Activated gamma-delta T cell treated with anti-CD3 and anti-CD28 coated beads, Interleukin-2, amount 50 U/mL, for 16 hours (primary cell): Measurements from ENCODE around the gene GABRB1.
"Not testable (repeated sequence)": the region's sequence is repeated elsewhere in the genome, so short reads cannot be mapped to it uniquely, and the experiment has no call there.

Experiments used
- DNase-seq: peaks from one replicate; pipeline ENCODE4 v3.0.0-alpha.2; 2020; ENCODE audit warnings: low read depth

Gene GABRB1

GRCh38 chr4:47213106-47213505 lies 181.7 kb downstream of the GABRB1 start:
- DNase-seq = no peak

DNA sequence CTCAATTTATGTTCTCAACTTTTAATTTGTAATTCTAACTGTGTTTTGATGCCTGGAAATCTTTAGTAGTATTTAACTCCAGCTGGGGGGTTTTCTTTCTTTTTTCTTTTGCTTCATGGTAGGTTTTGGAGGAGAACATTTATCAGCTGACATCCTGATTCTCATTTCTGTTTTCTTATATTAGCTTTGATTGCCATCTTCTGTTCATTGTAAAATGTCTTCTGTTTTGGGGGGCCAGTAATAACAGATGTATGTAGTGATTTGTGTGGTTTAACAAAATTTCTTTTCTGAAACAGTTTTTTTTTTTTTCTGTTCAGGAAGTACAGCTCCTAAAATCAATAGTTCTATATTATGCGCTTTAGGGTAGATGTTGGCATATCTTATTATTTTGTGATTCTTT lies 182.2 kb downstream of the GABRB1 start:
- DNase-seq = no peak

DNA sequence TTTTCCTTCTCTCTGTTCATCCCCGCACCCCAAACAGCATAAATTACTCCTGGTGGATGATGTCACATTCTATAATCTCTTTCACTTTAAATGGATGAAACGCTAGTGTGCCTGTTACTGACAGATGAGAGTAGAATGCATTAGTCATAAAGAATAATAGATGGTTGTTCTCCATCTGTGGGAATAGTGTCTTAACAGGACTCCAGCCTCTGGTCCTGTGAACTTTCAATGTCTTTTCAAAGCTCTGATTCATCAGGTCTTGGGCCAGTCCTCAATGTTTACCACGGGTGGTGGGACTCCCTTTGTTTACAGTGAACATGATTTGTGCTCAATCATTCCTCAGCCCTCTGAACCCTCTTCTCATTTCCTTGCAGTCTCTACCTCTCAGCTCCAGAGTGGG lies 182.6 kb downstream of the GABRB1 start:
- DNase-seq = no peak

DNA sequence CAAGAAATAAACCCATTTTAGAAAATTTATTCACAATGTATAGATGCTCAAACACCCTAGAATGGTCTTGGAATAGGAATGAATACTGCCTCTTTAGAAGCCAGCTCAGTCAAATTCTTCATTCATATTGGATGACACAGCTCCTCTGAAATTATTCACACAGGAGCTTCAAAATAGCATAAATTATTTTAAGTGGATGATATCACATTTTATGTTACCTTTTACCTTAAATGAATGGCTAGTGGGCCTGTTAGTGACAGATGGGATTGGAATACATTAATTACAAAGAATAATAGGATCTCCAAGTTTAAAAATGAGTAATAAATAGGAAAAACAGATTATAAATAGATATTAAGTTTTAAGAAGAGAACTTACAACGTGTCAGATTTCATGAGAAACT lies 184.4 kb downstream of the GABRB1 start:
- DNase-seq = no peak

DNA sequence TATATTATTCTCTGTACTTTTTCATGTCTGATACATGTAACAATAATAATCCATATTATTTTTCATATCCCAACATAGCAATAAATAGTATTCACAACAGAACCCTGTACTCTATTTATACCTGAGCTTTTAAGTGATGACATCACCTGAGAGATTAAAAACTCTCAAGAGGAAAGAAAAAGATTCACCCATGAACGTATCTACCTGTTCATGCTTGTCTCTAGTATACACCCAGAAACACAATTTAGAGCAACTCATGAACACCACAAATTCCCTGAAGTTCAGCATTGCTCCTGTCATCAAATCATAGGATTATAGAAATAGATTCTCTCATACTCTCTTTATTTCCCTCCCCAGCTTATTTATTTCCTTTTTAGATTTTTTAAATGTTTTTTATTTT lies 185.9 kb downstream of the GABRB1 start:
- DNase-seq = no peak

GRCh38 chr4:47217884-47218283 lies 186.5 kb downstream of the GABRB1 start:
- no peak for DNase-seq

DNA sequence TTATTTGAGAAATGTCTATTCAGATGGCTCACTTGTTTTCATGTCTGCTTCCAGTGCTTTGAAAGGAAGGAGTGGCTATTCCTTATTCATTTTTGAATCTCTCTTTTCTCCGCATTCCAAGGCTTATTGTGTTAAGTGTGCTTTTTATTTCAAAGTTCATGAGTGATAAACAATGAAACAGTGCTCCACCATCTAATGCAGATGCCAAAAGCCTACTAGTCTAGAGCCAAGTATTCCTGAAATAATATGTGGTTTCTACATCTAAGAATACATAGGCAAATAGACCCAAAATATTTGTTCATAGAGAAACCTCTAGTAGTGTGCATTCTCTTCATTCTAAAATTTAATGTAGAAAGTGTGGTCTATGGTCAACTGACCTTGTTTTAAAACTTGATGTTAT lies 187.3 kb downstream of the GABRB1 start:
- DNase-seq = no peak

DNA sequence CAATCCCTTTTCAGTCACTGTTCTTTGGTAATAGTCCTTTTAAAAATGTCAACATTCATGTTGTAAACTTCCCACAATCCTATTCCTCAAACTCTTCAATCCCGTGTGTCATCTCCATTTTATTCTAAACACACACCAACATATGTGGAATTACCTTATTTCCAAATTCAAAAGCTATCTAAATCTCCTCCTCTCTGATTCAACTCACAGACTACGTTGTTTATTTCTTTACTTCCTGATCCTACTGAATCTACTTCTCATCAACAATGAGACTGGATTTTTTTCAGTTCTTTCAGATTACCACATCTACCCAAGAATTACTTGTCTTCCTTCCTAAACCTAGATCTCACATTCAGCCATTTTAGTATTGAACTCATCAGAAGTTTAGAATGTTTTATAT lies 188.2 kb downstream of the GABRB1 start:
- DNase-seq = no peak

DNA sequence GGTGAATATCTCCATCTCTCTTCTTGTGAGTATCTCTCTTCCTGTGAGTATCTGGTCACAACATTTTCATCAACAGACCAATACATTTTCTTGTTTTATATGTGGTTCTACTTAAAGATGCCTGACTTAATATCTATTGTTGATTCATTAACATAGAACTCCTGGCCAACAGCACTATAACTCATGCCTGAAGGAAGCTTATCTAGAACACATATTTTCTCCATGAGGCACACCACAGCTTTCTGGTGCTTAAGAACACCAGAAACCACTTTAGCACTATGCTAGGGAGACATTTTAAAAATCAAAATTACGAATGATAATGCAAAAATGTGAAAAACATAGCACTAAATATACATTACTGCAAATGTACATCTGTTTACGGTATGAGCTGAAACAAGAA lies 190.4 kb downstream of the GABRB1 start:
- no peak for DNase-seq

DNA sequence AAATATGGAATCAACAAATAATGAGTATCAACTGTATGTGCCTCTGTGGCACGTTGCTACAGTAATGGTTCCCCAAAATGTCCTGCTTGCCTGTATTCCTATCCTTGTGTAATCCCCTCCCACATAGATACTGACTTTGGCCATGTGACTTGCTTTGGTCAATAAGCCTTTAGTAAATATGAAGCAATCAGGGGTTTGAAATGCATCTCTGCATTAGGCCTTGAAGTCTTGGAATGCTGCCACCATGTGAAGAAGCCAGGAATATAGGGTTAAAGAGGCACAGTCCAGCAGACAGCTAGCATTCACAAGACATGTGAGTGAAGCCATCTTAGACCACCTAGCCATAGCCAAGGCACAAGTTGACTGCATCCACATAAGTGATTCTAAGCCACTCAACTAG lies 190.9 kb downstream of the GABRB1 start:
- no peak for DNase-seq

DNA sequence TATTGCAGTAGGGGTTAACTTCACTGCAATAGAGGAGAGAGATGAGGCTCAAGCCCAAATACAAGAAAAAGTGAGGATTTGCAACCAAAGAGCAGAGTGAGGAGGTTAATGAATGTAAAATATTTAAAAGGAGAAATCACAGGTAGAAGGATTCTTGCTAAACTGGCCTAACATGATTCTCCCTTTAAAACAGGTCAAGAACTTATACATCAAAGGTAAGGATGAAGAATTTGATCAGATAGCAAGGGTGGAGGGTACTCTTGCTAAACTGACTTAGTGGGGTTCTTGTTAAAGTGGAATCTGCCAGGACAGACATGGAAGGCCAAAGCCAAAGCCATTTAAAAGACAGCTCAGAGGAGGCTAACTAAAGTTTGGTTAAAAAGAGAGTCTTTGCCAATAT lies 193.0 kb downstream of the GABRB1 start:
- no peak for DNase-seq

GRCh38 chr4:47235721-47236120 lies 204.4 kb downstream of the GABRB1 start:
- DNase-seq = no peak

GRCh38 chr4:47238667-47239066 lies 207.3 kb downstream of the GABRB1 start:
- DNase-seq = no peak

GRCh38 chr4:47239649-47240048 lies 208.3 kb downstream of the GABRB1 start:
- DNase-seq = no peak

- DNase-seq = no peak
These were observed 220.2 kb downstream of the GABRB1 start for GRCh38 chr4:47251348-47252135.

GRCh38 chr4:47263721-47264120 lies 232.4 kb downstream of the GABRB1 start:
- DNase-seq = no peak

GRCh38 chr4:47270201-47270888 lies 239.0 kb downstream of the GABRB1 start:
- DNase-seq = no peak

- no peak for DNase-seq
These were observed 239.9 kb downstream of the GABRB1 start for GRCh38 chr4:47271291-47271690.

- no peak for DNase-seq
These were observed 243.5 kb downstream of the GABRB1 start for GRCh38 chr4:47274901-47275300.

DNA sequence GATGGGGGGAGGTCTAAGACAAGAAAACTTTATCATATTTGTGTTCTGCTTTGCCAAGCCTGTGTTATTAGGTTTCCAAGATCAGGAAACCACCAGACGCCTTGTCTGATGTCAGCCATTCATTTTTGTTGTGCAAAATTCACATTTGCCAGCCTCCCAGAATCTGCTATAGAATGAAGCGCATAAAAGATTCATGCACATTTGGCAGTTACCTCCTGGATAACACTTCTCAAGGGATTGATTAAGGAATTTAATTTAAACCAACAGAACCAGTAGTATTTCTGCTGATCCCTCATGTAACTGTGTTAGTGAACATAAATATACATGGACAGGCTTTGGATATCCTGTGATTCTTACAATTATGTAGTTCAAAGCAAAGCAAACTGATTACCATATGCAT lies 244.2 kb downstream of the GABRB1 start:
- no peak for DNase-seq

GRCh38 chr4:47278631-47279030 lies 247.3 kb downstream of the GABRB1 start:
- no peak for DNase-seq

- DNase-seq = no peak
These were observed 256.4 kb downstream of the GABRB1 start for GRCh38 chr4:47287735-47288134.

GRCh38 chr4:47289805-47290204 lies 258.4 kb downstream of the GABRB1 start:
- no peak for DNase-seq

DNA sequence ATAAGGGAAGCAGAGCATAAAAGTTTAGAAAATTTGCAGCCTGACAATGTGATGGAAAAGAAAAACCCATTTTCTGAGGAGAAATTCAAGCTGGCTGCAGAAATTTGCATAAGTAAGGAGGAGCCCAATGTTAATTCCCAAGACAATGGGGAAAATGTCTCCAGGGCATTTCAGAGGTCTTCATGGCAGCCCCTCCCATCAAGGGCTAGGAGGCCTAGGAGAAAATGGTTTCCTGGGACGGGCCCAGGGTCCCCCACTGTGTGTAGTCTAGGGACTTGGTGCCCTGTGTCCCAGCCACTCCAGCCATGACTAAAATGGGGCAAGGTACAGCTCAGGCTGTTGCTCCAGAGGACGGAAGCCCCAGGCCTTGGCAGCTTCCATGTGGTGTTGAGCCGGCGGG lies 259.5 kb downstream of the GABRB1 start:
- DNase-seq = not testable (repeated sequence)
